GM21619 (cell line): ENCODE results near the gene CCDC90B.
"Not testable (repeated sequence)": the region's sequence is repeated elsewhere in the genome, so short reads cannot be mapped to it uniquely, and the experiment has no call there.

ENCODE experiments used
- ATAC-seq: cut with Tn5 transposase; IDR thresholded peaks from one replicate; pipeline ENCODE4 v1.9.1; 2021; ENCODE audit not compliant: unreplicated experiment

Gene CCDC90B

DNA sequence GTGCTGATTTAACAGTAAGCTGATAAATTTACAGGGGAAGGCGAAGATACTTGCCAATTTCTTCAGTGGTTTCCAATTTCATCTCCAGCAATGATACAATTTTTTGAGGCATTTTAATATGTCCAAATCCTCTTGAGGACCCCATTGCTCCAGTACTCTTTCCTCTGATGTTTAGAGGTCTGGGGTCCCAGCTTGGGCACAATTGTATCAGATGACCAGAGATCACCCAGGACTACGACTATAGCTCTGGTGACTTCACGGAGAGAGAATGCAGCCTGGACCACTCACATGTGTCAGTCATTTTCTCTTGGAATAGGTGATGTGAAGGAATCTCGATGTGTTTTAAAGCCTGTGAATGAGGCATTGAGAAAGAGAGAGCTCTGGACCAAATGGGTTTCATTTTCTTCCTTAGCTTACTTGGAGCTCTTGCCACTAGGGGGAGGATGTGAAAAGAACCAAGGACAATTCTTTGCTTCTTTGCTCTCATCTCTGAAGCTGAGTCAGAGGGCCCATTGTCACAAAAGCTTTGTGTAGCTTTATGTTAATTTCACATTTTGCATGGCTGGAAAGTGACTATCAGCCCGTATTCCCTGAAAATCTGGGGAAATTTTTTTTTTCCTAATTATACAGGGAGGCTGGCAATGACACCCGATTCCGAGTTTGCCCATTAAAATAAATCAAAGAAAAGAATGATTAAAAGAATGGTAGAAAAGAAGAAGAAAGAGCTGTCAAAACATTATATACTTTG lies 6.7 kb upstream of the CCDC90B start:
- peak; percentile 67 for ATAC-seq

DNA sequence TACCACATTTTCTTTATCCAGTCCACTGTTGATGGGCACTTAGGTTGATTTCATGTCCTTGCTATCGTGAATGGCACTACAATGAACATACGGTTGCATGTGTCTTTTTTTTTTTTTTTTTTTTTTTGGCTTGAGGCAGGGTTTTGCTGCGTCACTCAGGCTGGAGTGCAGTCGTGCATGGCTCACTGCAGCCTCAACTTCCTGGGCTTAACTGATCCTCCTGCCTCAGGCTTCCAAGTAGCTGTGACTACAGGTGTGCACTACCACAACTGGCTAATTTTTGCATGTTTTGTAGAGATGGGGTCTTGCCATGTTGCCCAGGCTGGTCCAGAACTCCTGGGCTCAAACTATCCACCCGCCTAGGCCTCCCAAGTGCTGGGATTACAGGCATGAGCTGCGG lies 1.5 kb upstream of the CCDC90B start:
- ATAC-seq = no peak

DNA sequence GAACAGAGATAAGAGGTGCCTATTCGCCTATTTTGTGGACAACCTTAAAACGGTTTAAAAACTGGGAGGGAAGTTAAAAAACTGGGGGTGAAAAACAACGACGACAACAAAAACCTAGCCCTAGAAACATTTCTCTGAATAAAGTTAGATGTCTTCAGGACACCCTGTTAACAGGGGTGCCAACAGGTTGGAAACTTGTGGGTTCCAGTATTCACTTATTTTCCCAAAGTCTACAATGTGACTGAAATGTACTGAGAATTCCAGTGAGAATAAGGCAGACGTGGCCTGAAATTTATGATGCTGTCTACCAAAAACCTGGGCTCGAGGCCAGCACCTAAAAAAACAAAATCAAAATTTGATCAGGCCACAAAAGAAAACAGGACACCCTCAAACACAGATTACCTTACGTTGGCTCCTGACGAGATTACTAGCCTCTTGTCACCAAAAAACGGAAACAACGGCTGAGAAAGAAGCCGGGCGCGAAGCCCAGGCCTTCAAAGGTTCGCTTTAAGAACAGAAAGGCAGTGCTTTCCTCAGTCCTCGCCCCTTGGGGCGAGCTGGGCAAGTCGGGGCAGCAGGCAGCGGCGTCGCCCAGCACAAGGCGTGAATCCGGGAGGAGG lies 906 bp downstream of the CCDC90B start:
- peak; percentile 40 for ATAC-seq

GRCh38 chr11:83284501-83285150 lies 1.5 kb downstream of the CCDC90B start:
- no peak for ATAC-seq

DNA sequence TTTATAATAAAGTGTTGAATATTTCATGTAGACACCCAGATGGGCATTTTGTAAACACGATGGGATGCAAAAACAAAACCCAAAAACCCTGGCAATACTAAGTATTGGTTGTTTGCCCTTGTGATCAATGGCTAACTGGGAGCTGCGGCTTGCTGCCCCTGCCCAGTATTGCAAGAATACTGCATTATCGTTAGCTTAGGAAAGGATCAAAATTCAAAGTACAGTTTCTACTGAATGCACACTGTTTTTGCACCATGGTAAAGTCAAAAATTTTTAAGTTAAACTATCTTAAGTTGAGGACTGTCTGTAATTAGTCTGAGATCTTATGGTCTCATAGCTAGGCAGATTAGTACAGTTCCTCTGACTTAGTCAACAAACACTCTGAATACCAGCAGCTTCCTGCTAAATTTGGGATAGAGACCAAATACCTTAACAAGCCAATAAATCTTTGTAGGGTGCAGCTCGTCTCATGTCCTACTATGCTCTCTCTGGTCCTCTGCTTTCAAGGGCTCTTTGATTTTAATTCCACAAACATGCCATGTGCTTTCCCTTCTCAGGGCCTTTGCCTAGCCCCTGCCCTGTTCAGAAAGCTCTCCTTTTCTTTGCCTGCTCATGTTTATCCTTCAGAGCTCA lies 4.0 kb downstream of the CCDC90B start:
- ATAC-seq = no peak

GRCh38 chr11:83280256-83280655 lies 5.9 kb downstream of the CCDC90B start:
- ATAC-seq = no peak

DNA sequence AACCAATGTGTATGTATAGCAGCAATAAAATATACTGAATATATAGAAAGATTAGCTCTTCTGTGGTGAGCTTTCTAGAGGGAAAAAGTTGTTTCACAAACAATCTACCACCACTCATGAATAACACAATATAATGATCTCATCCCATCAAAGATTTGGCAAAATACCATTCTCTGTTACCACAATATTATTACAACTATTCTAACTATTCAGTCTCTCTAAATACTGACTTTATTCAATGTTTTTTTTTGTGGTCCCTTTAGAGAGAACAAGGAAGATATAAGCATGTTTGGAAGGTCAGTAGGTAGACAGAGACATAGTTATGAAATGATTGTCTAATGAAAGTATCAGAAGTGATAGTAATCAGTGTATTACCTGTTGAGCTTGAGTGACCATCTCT lies 7.8 kb downstream of the CCDC90B start:
- no peak for ATAC-seq

DNA sequence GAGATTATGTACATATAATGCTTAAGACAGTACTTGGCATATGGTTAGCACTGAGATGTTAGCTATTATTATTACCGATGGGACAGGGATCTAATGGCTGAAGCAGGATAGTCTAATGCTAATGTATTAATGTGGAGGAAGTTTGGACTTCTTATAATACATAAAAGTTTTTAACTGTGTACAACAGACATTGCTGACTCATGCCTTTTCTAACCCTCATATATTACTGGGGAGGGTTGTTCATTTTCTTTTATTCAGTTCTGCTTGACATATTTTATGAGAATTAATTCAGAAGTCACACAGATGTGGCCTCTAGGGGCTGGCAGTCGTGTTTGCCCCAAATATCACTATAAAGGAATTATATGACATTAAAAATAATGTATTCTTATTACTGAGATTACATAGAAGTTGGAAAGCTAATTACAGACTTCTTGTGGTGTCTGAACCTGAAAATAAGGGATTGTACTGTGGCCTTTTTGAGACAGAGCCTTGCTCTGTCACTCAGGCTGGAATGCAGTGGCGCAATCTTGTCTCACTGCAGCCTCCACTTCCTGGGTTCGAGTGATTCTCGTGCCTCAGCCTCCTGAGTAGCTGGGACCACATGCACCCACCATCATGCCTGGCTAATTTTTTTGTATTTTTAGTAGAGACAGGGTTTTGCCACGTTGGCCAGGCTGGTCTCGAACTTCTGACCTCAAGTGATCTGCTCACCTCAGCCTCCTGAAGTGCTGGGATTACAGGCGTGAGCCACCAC lies 10.1 kb downstream of the CCDC90B start:
- ATAC-seq = no peak

DNA sequence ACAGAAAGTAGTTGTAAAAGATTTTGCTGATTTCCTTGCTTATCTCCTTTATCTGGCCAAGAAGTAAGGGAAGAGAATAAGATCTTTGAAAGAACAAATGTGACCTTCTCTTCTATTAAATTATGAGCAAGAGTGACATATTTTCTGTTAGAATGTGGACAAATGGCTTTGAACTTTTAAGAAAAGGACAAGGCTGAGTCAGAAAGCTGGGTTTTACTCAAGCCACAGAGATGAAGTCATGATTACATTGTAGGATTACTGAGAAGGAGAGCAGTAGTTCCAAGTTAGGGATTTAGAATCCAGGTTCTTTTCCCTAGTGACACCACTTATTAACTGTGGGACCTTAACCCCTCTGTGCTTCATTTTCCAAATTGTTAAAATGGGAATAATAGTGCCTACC lies 13.5 kb downstream of the CCDC90B start:
- no peak for ATAC-seq

DNA sequence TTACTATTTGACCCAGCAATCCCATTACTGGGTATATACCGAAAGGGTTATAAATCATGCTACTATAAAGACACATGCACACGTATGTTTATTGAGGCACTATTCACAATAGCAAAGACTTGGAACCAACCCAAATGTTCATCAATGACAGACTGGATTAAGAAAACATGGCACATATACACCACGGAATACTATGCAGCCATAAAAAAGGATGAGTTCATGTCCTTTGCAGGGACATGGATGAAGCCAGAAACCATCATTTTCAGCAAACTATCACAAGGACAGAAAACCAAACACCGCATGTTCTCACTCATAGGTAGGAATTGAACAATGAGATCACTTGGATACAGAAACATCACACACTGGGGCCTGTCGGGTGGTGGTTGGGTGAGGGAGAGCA lies 14.4 kb downstream of the CCDC90B start:
- not testable (repeated sequence) for ATAC-seq

DNA sequence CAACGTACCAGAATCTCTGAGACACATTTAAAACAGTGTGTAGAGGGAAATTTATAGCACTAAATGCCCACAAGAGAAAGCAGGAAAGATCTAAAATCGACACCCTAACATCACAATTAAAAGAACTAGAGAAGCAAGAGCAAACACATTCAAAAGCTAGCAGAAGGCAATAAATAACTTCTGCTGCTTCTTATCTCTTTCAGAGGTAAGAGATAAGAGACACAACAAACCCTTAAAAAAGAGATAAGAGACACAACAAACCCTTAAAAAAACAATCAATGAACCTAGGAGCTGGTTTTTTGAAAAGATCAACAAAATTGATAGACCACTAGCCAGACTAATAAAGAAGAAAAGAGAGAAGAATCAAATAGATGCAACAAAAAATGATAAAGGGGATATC lies 17.1 kb downstream of the CCDC90B start:
- ATAC-seq = not testable (repeated sequence)

- ATAC-seq = no peak
Observed at GRCh38 chr11:83265331-83265730, 20.8 kb downstream of the CCDC90B start.

GRCh38 chr11:83259559-83259958 lies 26.6 kb downstream of the CCDC90B start:
- ATAC-seq = no peak

DNA sequence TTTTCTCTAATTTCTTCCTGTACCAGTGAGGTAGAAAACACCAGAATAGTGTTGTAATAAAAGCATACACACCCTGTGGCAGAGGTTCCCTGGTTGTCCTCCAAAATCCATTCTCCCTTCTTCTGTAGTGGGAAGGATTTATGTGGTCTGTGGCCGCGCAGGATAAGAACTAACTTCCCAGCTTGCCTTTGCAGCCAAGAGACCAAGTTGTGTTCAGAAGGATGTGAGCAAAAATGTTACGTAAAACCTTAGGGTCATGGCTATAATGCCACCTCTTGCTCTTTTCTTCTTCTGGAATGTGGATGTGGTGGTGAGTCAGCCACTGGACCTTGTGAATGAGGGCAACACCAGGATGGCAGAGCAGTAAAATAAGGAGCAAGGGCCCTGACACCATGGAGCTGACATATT lies 28.4 kb downstream of the CCDC90B start:
- ATAC-seq = no peak

DNA sequence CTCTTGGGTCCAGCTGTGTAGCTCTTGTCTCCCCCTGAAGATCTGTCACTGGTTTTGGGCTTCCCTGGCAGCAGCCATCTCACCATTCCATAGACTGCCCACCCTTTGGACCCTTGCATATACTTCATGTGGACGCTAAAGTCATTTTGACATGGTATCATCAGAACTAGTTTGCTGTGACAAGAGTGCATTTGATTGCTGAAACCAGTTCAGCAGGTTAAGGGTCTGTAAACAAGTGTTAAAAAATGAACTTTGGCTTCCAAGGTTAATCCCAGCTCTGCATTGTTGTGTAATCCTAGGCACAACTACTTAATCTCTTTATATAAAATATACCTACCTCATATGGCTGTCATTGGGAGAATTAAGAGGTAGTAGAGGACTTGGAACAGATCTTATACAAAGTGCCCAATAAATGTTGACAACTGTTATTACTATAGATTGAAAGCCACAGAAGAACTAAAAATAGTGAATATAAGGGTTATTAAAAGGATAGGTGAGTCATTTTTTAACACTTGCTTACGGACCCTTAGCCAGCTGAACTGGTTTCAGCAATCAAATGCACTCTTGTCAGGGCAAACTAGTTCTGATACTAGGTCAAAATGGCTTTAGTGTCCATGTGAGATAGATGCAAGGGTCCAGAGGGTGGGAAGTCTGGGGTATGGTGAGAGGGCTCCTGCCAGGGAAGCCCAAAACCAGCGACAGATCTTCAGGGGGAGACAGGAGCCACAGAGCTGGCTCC lies 29.4 kb downstream of the CCDC90B start:
- no peak for ATAC-seq

- no peak for ATAC-seq
Observed at GRCh38 chr11:83255366-83255765, 30.8 kb downstream of the CCDC90B start.

DNA sequence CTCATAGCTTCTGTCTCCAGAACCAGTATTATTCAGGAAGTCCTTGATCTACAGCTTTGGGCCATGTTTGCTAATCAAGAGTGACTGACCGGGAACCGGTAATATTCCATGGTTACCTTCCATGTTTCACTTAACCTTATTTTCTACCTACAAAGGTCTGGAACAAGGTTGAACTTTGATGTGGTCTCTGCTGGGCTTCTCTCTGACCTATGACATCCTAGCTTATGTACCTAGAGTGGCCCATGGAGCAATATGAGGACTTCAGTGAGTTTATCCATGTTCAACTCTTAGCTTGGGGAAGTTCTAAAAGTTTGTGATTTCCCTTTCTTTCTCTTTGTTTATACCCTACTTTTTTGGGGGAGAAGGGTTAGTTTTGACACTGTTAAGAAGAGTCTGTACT lies 33.2 kb downstream of the CCDC90B start:
- ATAC-seq = no peak

GRCh38 chr11:83252266-83252665 lies 33.9 kb downstream of the CCDC90B start:
- no peak for ATAC-seq

GRCh38 chr11:83249972-83250593 lies 36.1 kb downstream of the CCDC90B start:
- peak; percentile 70 for ATAC-seq

DNA sequence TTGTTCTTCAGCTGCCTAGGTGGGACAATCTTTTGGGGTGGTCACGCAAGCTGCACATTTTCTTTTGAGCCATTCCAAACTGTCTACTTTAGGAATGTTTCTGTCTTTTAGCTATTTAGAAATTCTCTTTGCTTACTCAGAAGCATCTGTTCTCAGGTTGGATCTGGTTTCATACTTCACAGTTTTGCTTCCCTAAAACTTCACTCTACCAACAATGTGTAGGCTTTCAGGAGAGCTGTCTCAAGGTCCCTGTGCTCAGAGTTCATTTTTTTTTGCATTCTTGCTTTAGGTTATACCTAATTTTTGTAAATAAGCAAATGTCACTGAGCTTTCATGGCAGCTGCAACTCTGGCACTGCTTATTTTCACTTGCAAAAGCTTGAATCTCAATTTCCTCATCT lies 36.7 kb downstream of the CCDC90B start:
- no peak for ATAC-seq
